Skeletal muscle cell (primary cell): ENCODE results near the gene USP37.
A peak's percentile ranks its signal among the peaks of the same experiment; 100 is the strongest.

ENCODE experiments used
- DNase-seq: peaks from one replicate; pipeline ENCODE4 v3.0.0-alpha.2; 2010; ENCODE audit warnings: low read depth
- H3K4me3 ChIP-seq: 2 replicates; pipeline ENCODE4 v1.5.1; 2011; ENCODE audit warnings: low read depth, mild to moderate bottlenecking, control low read depth, low read length, moderate library complexity

USP37 gene

GRCh38 chr2:218485986-218486667 is 82.0 kb downstream of the USP37 start:
- no peak for DNase-seq
- no peak overlapping the region for H3K4me3 ChIP-seq

- H3K4me3 ChIP-seq = no peak overlapping the region
- no peak for DNase-seq
Observed at GRCh38 chr2:218482651-218483050, 85.5 kb downstream of the USP37 start.

GRCh38 chr2:218479595-218479994 is 88.6 kb downstream of the USP37 start:
- H3K4me3 ChIP-seq = no peak overlapping the region
- no peak for DNase-seq

- no peak overlapping the region for H3K4me3 ChIP-seq
- DNase-seq = no peak
Observed at GRCh38 chr2:218478544-218478943, 89.6 kb downstream of the USP37 start.

GRCh38 chr2:218477247-218477646 is 90.9 kb downstream of the USP37 start:
- DNase-seq = no peak
- H3K4me3 ChIP-seq = no peak overlapping the region

GRCh38 chr2:218476676-218477075 is 91.5 kb downstream of the USP37 start:
- H3K4me3 ChIP-seq = no peak overlapping the region
- peak; percentile 12 for DNase-seq

- H3K4me3 ChIP-seq = no peak overlapping the region
- DNase-seq = no peak
Observed at GRCh38 chr2:218474527-218474926, 93.6 kb downstream of the USP37 start.

GRCh38 chr2:218472988-218473387 is 95.2 kb downstream of the USP37 start:
- no peak for DNase-seq

GRCh38 chr2:218471982-218472381 is 96.2 kb downstream of the USP37 start:
- no peak overlapping the region for H3K4me3 ChIP-seq
- no peak for DNase-seq

More at GRCh38 chr2:218472988-218473387, 95.2 kb downstream of the USP37 start:
- H3K4me3 ChIP-seq = no peak overlapping the region

- H3K4me3 ChIP-seq = no peak overlapping the region
Observed at GRCh38 chr2:218471036-218471435, 97.1 kb downstream of the USP37 start.

GRCh38 chr2:218470448-218470847 is 97.7 kb downstream of the USP37 start:
- no peak overlapping the region for H3K4me3 ChIP-seq
- DNase-seq = no peak

More at GRCh38 chr2:218471036-218471435, 97.1 kb downstream of the USP37 start:
- DNase-seq = no peak

GRCh38 chr2:218465987-218466633 is 102.0 kb downstream of the USP37 start:
- no peak for DNase-seq
- H3K4me3 ChIP-seq = no peak overlapping the region

GRCh38 chr2:218458598-218458997 is 109.6 kb downstream of the USP37 start:
- DNase-seq = no peak
- H3K4me3 ChIP-seq = no peak overlapping the region

GRCh38 chr2:218456849-218457248 is 111.3 kb downstream of the USP37 start:
- H3K4me3 ChIP-seq = no peak overlapping the region
- no peak for DNase-seq

- no peak for DNase-seq
- no peak overlapping the region for H3K4me3 ChIP-seq
Observed at GRCh38 chr2:218452079-218452478, 116.1 kb downstream of the USP37 start.

GRCh38 chr2:218448934-218449333 is 119.2 kb downstream of the USP37 start:
- no peak overlapping the region for H3K4me3 ChIP-seq
- DNase-seq = no peak

- H3K4me3 ChIP-seq = no peak overlapping the region
- DNase-seq = no peak
Observed at GRCh38 chr2:218447072-218447471, 121.1 kb downstream of the USP37 start.

GRCh38 chr2:218446547-218446946 is 121.6 kb downstream of the USP37 start:
- no peak overlapping the region for H3K4me3 ChIP-seq
- DNase-seq = no peak

- H3K4me3 ChIP-seq = no peak overlapping the region
- DNase-seq = no peak
Observed at GRCh38 chr2:218445602-218446001, 122.5 kb downstream of the USP37 start.

- H3K4me3 ChIP-seq = no peak overlapping the region
- no peak for DNase-seq
Observed at GRCh38 chr2:218444692-218445357, 123.3 kb downstream of the USP37 start.

GRCh38 chr2:218438596-218438995 is 129.6 kb downstream of the USP37 start:
- H3K4me3 ChIP-seq = no peak overlapping the region
- no peak for DNase-seq
